Measurements from ENCODE around the gene HDAC3. TPM values are rescaled to one million over a fixed set of nuclear protein-coding genes. Genes with fewer than 3 reads are reported as not detected.
"Not testable (repeated sequence)": the region's sequence is repeated elsewhere in the genome, so short reads cannot be mapped to it uniquely, and the experiment has no call there.

Gene HDAC3
- total RNA-seq, 2 donors from 2014 or later: 67.7 to 79.2 TPM

DNA sequence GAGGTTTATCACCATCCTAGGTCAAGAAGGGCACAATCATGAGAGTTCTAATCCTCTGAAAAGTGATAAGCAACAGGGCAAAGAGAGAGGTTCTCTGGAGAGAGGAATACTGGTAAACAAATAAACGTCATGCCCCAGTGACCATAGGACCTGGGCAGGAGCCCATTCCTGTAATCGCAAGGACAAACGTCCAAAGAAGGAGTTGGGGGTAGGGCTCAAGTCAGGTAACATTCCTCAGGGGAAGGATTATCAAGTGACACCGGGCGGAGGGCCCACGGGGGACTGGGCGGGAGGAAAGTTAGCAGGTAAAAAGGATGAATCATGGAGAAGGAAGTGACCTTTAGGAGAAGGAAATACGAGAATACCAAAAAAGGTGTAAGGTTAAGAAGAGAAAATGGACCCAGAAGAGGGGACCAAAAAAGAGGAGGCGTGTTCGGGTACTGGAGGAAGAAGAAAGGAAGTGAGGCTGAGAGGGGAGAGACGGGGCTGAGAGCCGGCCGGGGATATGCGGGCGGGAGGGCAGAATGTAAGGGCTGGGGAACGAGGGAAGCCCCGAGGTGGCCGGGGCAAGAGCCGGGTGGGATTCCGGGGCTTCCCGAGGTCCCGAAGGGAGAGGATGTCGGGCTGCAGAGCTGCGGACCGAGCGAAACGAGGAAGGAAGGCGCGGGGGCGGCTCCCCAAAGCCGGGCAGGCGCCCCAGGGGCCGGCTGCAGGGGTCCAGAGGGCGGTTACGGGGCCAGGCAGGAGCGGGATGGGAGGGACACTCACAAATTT lies 18.4 kb downstream of the HDAC3 start:
- peak overlapping the region; percentile 98 for H3K27ac Mint-ChIP-seq
- peak; percentile 36 for ATAC-seq
- peaks cover 10% of the 10 kb centered on the region for H3K36me3 Mint-ChIP-seq (ENCODE audit: low read depth)

DNA sequence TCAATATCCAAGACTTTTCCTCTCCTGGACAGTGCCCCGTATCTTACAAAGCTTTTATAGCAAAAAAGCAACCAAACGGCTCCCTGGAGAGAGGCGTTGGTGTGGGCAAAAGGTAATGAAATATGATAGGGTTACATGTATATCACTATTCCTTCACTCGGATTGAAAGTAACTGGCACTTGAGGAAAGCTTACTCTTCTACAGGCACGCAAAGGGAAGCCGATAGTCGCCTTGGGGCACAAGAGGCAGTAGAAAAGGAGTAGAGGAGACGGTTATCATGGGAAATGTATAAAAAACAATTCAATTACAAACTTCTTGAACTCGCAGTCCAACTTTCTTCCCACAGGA lies 19.0 kb downstream of the HDAC3 start:
- Mint-ChIP-seq H3K4me3 (peak overlapping the region; percentile 100), H3K27ac (peak overlapping the region; percentile 98), H3K36me3 (ENCODE audit: low read depth) (peaks cover 10% of the 10 kb centered on the region), H3K27me3 (no peaks in the 10 kb centered on the region), H3K4me1 (peaks cover 44% of the 10 kb centered on the region)
- no peaks in the 10 kb centered on the region for H3K9me3 ChIP-seq (ENCODE audit: control insufficient read depth, low read length, poor library complexity, severe bottlenecking)
- no peak for ATAC-seq
- DNase-seq: no peak

More for the DNA sequence above, 18.4 kb downstream of the HDAC3 start:
- peaks cover 42% of the 10 kb centered on the region for H3K4me1 Mint-ChIP-seq
- H3K9me3 ChIP-seq (ENCODE audit: control insufficient read depth, low read length, poor library complexity, severe bottlenecking): no peaks in the 10 kb centered on the region
- peak overlapping the region; percentile 100 for H3K4me3 Mint-ChIP-seq
- peak; percentile 21 to 45 (median 29) for DNase-seq
- no peaks in the 10 kb centered on the region for H3K27me3 Mint-ChIP-seq

DNA sequence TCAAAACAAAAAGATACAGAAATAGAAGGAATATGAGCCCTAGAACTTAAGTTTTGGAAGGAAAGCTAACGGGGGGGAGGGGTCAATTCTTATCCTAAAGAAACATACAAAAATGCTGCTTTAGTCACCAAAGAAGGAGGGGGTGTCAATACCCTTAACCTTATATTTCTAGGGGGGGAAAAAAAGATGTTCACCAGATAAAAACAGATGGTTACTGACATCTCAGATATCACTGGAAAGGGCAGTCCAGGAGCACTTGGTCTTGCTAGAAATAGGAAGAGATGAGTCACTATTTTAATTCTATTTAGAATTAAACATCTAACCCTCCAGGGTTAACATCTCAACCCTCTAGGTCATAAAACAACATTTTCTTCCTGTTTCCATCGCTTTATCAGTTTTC lies 19.5 kb downstream of the HDAC3 start:
- Mint-ChIP-seq H3K27me3 (no peaks in the 10 kb centered on the region), H3K27ac (peak overlapping the region; percentile 98)
- no peak for ATAC-seq

DNA sequence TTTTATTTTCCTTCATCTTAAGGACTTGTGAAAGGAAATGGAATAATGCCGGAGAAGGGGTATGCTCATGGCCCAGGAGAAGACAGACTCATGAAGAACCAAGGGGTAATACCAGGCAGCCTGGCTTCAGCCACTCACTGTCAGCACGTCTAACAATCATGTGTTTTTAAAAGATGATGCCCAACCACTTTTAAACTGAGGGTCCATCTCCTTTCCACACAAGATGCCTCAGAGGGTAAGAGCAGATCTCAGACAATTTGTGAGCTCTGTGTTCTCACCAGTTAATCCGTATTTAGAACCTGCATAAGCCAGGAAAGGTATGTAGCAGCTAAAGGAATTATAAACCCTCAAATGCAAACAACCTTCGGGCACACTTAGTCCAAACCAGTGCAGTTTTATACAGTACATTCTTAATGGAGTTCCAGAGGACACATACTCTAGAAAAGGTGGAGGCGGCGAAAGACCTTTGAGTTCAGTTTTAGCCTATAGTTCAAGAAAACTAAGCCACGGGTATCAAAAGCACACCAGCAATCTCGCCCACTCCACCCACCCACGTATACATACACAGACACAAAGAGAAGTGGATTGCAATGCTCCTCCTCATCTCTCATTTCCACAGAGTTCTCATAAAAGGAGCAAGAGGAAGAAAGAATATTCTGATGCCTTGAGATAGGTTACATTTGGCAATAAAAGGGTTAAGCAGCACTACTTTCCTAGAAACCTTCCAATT lies 20.5 kb downstream of the HDAC3 start:
- Mint-ChIP-seq H3K4me3 (peak overlapping the region; percentile 100), H3K4me1 (peaks cover 51% of the 10 kb centered on the region)

More for the DNA sequence above, 19.5 kb downstream of the HDAC3 start:
- H3K36me3 Mint-ChIP-seq (ENCODE audit: low read depth): peaks cover 10% of the 10 kb centered on the region
- no peak for DNase-seq
- peak overlapping the region; percentile 100 for H3K4me3 Mint-ChIP-seq
- peaks cover 47% of the 10 kb centered on the region for H3K4me1 Mint-ChIP-seq
- H3K9me3 ChIP-seq (ENCODE audit: control insufficient read depth, low read length, poor library complexity, severe bottlenecking): no peaks in the 10 kb centered on the region

DNA sequence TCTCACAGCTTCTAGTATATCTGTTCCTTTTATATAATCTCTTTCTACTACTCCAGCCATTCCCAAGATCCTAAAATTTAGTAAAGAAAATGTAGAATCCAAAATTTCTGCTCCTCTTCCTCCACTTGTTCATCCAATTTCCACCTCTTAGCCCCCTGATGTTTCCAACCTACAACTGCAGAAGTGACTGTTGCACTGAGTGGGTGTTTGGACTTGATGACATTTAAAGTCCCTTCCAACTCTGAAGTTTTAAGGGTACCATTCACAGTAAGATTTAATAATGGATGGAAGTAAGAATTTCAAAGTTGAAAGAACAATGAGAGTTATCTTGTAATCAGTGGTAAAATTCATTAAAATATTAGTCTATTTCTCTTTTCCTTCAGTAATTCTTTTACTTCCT lies 23.3 kb downstream of the HDAC3 start:
- no peak for ATAC-seq
- Mint-ChIP-seq H3K27ac (peak overlapping the region; percentile 78), H3K36me3 (ENCODE audit: low read depth) (peaks cover 12% of the 10 kb centered on the region), H3K27me3 (no peaks in the 10 kb centered on the region), H3K4me1 (peaks cover 63% of the 10 kb centered on the region), H3K4me3 (peak overlapping the region; percentile 71)
- no peak for DNase-seq
- H3K9me3 ChIP-seq (ENCODE audit: control insufficient read depth, low read length, poor library complexity, severe bottlenecking): no peaks in the 10 kb centered on the region

More for the DNA sequence above, 20.5 kb downstream of the HDAC3 start:
- ATAC-seq (no peak), DNase-seq (no peak)
- no peaks in the 10 kb centered on the region for H3K9me3 ChIP-seq (ENCODE audit: control insufficient read depth, low read length, poor library complexity, severe bottlenecking)
- Mint-ChIP-seq H3K27me3 (no peaks in the 10 kb centered on the region), H3K27ac (peak overlapping the region; percentile 98), H3K36me3 (ENCODE audit: low read depth) (peaks cover 11% of the 10 kb centered on the region)

DNA sequence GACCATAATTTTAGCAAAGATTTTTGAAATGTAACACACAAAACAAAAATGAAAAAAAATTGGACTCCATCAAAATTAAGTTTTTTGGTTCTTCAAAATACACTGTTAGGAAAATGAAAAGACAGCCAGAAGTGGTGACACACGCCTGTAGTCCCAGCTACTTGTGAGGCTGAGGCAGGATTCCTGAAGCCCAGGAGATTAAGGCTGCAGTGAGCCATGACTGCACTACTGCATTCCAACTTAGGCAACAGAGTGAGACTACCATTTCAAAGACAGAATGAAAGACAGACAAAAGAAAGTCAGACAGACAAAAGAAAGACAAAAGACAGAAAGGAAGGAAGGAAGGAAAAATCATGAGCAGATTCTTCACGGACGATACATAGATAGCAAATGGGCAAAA lies 25.4 kb downstream of the HDAC3 start:
- peak overlapping the region; percentile 97 for H3K27ac Mint-ChIP-seq
- H3K9me3 ChIP-seq (ENCODE audit: control insufficient read depth, low read length, poor library complexity, severe bottlenecking): no peaks in the 10 kb centered on the region
- H3K4me1 Mint-ChIP-seq: peaks cover 63% of the 10 kb centered on the region
- H3K27me3 Mint-ChIP-seq: no peaks in the 10 kb centered on the region
- no peak for DNase-seq
- peaks cover 6% of the 10 kb centered on the region for H3K36me3 Mint-ChIP-seq (ENCODE audit: low read depth)
- H3K4me3 Mint-ChIP-seq: peak overlapping the region; percentile 84
- no peak for ATAC-seq

DNA sequence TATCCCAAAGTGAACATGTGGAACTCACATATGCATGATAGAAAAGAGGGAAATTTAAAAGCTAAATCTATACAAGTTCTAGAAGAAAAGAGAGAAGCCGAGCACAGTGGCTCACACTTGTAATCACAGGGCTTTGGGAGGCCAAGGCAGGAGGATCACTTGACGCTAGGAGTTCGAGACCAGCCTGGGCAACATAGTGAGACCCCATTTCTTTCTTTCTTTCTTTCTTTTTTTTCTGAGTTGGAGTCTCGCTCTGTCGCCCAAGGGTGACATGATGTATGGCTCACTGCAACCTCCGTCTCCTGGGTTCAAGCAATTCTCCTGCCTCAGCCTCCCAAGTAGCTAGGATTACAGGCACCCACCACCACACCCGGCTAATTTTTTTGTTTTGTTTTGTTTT lies 26.7 kb downstream of the HDAC3 start:
- peak overlapping the region; percentile 97 for H3K27ac Mint-ChIP-seq
- DNase-seq; H3K9me3 ChIP-seq (ENCODE audit: control insufficient read depth, low read length, poor library complexity, severe bottlenecking); ATAC-seq; H3K27me3 Mint-ChIP-seq; H3K36me3 Mint-ChIP-seq (ENCODE audit: low read depth): not testable (repeated sequence)
- peak overlapping the region; percentile 53 for H3K4me3 Mint-ChIP-seq
- H3K4me1 Mint-ChIP-seq: peaks cover 61% of the 10 kb centered on the region

DNA sequence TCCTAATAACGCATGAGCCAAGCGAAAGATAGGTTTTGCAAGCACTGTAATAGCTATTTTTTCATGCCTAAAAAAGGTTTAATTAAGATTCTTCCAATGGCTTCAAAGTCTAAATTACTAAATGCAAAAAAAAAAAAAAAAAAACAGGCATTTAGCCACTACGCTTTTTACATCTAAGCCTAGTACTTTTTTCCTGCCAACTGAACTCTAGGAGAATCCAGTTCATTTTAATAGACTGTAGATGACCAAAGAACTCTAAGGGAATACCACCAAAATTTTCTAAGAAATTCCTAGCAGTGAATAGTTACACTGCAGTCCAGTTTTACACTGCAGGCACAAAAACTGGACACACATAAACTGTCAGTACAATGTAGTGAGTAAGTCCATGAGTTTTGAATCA lies 27.6 kb downstream of the HDAC3 start:
- no peaks in the 10 kb centered on the region for H3K9me3 ChIP-seq (ENCODE audit: control insufficient read depth, low read length, poor library complexity, severe bottlenecking)
- peaks cover 6% of the 10 kb centered on the region for H3K36me3 Mint-ChIP-seq (ENCODE audit: low read depth)
- DNase-seq (no peak), ATAC-seq (no peak)
- H3K4me1 Mint-ChIP-seq: peaks cover 63% of the 10 kb centered on the region
- no peaks in the 10 kb centered on the region for H3K27me3 Mint-ChIP-seq
- H3K4me3 Mint-ChIP-seq: peak overlapping the region; percentile 53
- peak overlapping the region; percentile 97 for H3K27ac Mint-ChIP-seq

DNA sequence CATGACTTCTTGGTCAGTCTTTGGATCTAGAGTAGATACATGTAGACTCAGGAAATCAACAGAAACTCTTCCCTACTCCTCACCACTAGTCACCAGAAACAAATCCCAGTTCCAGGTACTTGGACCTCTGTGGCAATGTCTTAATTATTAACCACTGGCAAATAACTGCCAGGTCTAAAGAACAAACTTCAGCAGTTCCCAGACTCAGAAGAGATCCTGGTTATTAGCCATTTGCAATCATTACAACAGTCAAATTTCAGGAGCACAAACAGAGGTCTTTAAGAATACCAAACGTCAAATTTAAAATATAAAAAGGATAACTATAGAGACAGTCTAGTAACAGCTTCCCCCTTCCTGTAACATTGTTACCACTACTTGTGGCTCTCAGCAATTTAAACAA lies 28.1 kb downstream of the HDAC3 start:
- no peaks in the 10 kb centered on the region for H3K9me3 ChIP-seq (ENCODE audit: control insufficient read depth, low read length, poor library complexity, severe bottlenecking)
- Mint-ChIP-seq H3K27me3 (no peaks in the 10 kb centered on the region), H3K27ac (peak overlapping the region; percentile 97), H3K4me1 (peaks cover 68% of the 10 kb centered on the region), H3K4me3 (peak overlapping the region; percentile 50), H3K36me3 (ENCODE audit: low read depth) (peaks cover 6% of the 10 kb centered on the region)
- no peak for DNase-seq
- ATAC-seq: no peak

DNA sequence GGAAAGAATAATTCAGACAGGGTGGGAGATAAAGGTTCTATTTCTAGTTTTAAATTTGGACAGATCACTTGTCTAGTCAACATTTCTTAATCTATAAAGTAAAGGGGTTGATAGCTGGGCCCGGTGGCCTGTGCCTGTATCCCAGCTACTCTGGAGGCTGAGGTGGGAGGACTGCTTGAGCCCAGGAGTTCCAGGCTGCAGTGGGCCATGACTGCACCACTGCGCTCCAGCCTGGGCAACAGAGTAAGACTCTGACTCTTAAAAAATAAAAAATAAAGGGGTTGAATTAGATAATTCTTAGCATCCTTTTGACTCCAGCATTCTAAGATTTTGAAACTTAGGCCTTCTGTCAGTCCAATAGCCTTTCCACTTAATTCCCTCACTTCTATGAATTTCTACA lies 28.6 kb downstream of the HDAC3 start:
- peak overlapping the region; percentile 60 for H3K4me3 Mint-ChIP-seq
- DNase-seq (no peak), ATAC-seq (no peak)
- H3K4me1 Mint-ChIP-seq: peaks cover 64% of the 10 kb centered on the region
- no peaks in the 10 kb centered on the region for H3K27me3 Mint-ChIP-seq
- H3K36me3 Mint-ChIP-seq (ENCODE audit: low read depth): peaks cover 6% of the 10 kb centered on the region
- no peaks in the 10 kb centered on the region for H3K9me3 ChIP-seq (ENCODE audit: control insufficient read depth, low read length, poor library complexity, severe bottlenecking)
- H3K27ac Mint-ChIP-seq: peak overlapping the region; percentile 97

DNA sequence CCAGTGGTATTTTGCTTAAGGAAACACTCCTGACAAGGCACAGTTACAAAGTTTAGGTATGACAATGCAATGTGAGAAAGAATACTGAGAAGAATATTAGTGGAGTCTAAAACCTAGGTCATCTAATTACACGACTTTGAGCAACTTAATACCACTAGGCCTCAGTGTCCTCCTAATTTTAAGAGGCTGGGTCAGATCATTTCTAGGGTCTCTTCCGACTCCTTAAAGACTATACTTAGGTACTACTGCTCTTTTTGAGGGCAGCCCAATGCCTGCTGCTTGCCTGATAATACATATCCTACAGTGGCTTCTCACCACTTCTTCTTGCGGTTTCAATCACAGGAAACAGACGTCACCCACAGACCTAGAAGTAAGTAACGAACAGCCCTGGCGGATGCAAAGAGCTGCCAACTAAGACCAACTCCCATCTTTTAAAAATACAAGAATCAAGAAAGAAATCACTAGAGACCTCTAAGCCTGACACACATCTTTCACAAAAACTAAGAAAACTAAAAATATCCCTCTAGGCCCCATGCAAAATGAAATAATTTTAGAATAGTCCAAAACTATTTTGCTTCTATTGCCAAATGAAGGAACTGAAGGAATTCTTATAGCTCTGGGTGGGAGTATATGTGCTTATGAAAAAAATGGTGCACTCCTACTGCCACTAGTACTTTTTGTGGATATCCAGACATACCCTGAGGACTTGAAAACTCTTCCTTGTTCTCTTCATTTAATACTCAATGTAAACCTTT lies 30.9 kb downstream of the HDAC3 start:
- H3K27me3 Mint-ChIP-seq: no peaks in the 10 kb centered on the region
- H3K27ac Mint-ChIP-seq: peak overlapping the region; percentile 97
- H3K9me3 ChIP-seq (ENCODE audit: control insufficient read depth, low read length, poor library complexity, severe bottlenecking): no peaks in the 10 kb centered on the region
- ATAC-seq (peak; percentile 96), DNase-seq (peak; percentile 28 to 54 (median 48))
- peak overlapping the region; percentile 85 for H3K4me3 Mint-ChIP-seq
- peaks cover 59% of the 10 kb centered on the region for H3K4me1 Mint-ChIP-seq
- H3K36me3 Mint-ChIP-seq (ENCODE audit: low read depth): peaks cover 2% of the 10 kb centered on the region

DNA sequence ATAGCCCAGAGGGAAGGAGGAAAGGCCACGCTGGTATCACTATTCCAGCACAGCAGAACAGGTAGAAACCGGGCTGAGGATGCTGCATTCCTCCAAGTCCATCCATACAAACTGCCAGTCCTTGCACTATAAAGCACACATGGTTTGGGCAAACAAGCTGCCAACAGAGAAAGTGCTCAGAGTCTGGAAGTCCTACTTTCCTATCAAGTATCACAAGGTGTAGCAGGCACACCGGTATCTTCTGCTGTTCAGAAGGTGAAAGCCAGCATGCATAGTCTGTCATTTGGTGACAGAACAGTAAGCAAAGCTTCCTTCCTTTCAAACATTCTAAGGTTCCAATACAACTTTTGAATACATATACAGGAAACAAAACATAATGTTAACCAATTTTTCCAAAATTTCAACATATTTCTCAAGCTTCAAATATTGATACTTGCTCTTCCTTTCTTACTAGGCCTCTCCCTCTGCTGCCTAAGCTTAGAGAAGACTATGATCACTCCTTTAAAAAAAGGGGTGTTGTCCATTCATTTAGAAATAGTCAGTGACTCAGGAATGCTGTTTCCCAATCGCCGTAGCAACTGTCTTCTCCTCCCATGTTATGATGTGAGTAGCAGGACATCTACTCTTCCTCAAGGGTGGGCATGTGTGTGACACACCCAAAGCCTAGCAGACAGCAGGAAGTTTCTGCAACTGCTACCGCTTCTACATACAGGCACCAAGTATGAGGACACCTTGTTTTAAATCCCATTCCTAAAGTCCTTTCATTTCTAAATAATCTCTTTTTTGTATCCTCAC lies 32.5 kb downstream of the HDAC3 start:
- Mint-ChIP-seq H3K27ac (peak overlapping the region; percentile 97), H3K36me3 (ENCODE audit: low read depth) (no peaks in the 10 kb centered on the region), H3K4me3 (peak overlapping the region; percentile 88), H3K4me1 (peaks cover 63% of the 10 kb centered on the region), H3K27me3 (no peaks in the 10 kb centered on the region)
- H3K9me3 ChIP-seq (ENCODE audit: control insufficient read depth, low read length, poor library complexity, severe bottlenecking): no peaks in the 10 kb centered on the region
- ATAC-seq (peak; percentile 20), DNase-seq (no peak)
